Prostate gland (tissue), 2 donors: ENCODE results near the gene UNC13D.

ENCODE experiments used
- CTCF ChIP-seq, 4 experiments: fragments of 200-600 bp in 2 of 4; fragments of 450-650 bp in 2 of 4; sonication (generic) in 2 of 4; IDR thresholded peaks; 1 replicate in 3 of 4; 2 replicates in 1 of 4; pipeline ENCODE4 v1.5.1; 2016 to 2019; ENCODE audit warnings: antibody characterized with exemption in 4 of 4, mild to moderate bottlenecking in 2 of 4, moderate library complexity in 2 of 4
- POLR2AphosphoS5 ChIP-seq: sonication (generic); formaldehyde crosslinking; IDR thresholded peaks from one replicate; pipeline ENCODE4 v1.6.1; 2017; ENCODE audit warnings: antibody characterized with exemption

GRCh38 chr17:75888484-75888883 is 44.3 kb upstream of the UNC13D start:
- TF ChIP-seq CTCF (IDR thresholded peaks at IDR 0.05) (no peak), POLR2AphosphoS5 (no peak)
